SK-N-SH (cell line): ENCODE measurements around the gene RND3. TPM values are rescaled to one million over a fixed set of nuclear protein-coding genes. Genes with fewer than 3 reads are reported as not detected.
A peak's percentile ranks its signal among the peaks of the same experiment; 100 is the strongest.

Experiments used
- CTCF ChIA-PET: fragments of 300-600, 350-600 bp; formaldehyde crosslinking; extraction: SDS; loops from one replicate; lab custom pipeline; 2021; lab: Yijun Ruan, JAX
- POLR2A ChIA-PET: fragments of 350-600 bp; sonication (Branson Sonifier 250); formaldehyde crosslinking; extraction: SDS; loops from one replicate; lab custom pipeline; 2020; ENCODE audit warnings: antibody characterized with exemption, inconsistent platforms; lab: Yijun Ruan, JAX
- DNase-seq: peaks from one replicate; pipeline ENCODE4 v3.0.0; 2012
- H2AFZ ChIP-seq: fragments of 200-600 bp; sonication (generic); 2 replicates; pipeline ENCODE4 v1.8.1; 2016; ENCODE audit warnings: antibody characterized with exemption, mild to moderate bottlenecking, low read depth
- H3F3A ChIP-seq: fragments of 200-600 bp; sonication (generic); replicated peaks from 2 replicates; pipeline ENCODE3; 2016; ENCODE audit warnings: antibody characterized with exemption, mild to moderate bottlenecking; ENCODE audit not compliant: insufficient read depth
- H3K27ac ChIP-seq, 2 experiments: fragments of 200-500 bp in 1 of 2; fragments of 200-600 bp in 1 of 2; sonication (Bioruptor generic) in 1 of 2; sonication (generic), shearing (Covaris generic) in 1 of 2; 2 replicates each; pipeline versions ENCODE4 v1.5.1 to v1.6.1; 2014 to 2016; ENCODE audit warnings: low read depth in 2 of 2, inconsistent platforms in 1 of 2, low read length in 1 of 2, mild to moderate bottlenecking in 1 of 2, mixed read lengths in 1 of 2
- H3K27me3 ChIP-seq: fragments of 200-600 bp; sonication (generic), shearing (Covaris generic); 2 replicates; pipeline ENCODE4 v1.6.1; 2016; ENCODE audit warnings: mixed run types; ENCODE audit not compliant: insufficient read depth
- H3K36me3 ChIP-seq, 2 experiments: fragments of 200-500 bp in 1 of 2; fragments of 200-600 bp in 1 of 2; sonication (Bioruptor generic) in 1 of 2; sonication (generic) in 1 of 2; replicated peaks in 1 of 2; 2 replicates each; pipeline versions ENCODE3 to v1.5.1; 2014 to 2016; ENCODE audit warnings: low read length in 1 of 2, mild to moderate bottlenecking in 1 of 2; ENCODE audit not compliant: insufficient read depth in 2 of 2, control insufficient read depth in 1 of 2
- H3K4me1 ChIP-seq, 2 experiments: fragments of 200-500 bp in 1 of 2; fragments of 200-600 bp in 1 of 2; sonication (Bioruptor generic) in 1 of 2; sonication (generic), shearing (Covaris generic) in 1 of 2; 2 replicates each; pipeline versions ENCODE4 v1.5.1 to v1.6.1; 2014 to 2016; ENCODE audit warnings: low read depth in 1 of 2, low read length in 1 of 2, mixed run types in 1 of 2; ENCODE audit not compliant: insufficient read depth in 2 of 2, control insufficient read depth in 1 of 2
- H3K4me2 ChIP-seq: fragments of 200-600 bp; sonication (generic), shearing (Covaris generic); 2 replicates; pipeline ENCODE4 v1.6.1; 2017; ENCODE audit warnings: mixed run types
- H3K4me3 ChIP-seq, 2 experiments: fragments of 200-500 bp in 1 of 2; fragments of 200-600 bp in 1 of 2; sonication (Bioruptor generic) in 1 of 2; sonication (generic), shearing (Covaris generic) in 1 of 2; 2 replicates each; pipeline versions ENCODE4 v1.5.1 to v1.8.1; 2014 to 2016; ENCODE audit warnings: low read depth in 2 of 2, inconsistent platforms in 1 of 2, low read length in 1 of 2, mild to moderate bottlenecking in 1 of 2, mixed read lengths in 1 of 2, moderate library complexity in 1 of 2
- H3K79me2 ChIP-seq: fragments of 200-600 bp; sonication (generic); 2 replicates; pipeline ENCODE4 v1.8.1; 2017; ENCODE audit warnings: mild to moderate bottlenecking; ENCODE audit not compliant: insufficient read depth
- H3K9ac ChIP-seq: fragments of 200-600 bp; sonication (generic); 2 replicates; pipeline ENCODE4 v1.6.1; 2017; ENCODE audit warnings: mixed run types
- H3K9me2 ChIP-seq: fragments of 200-600 bp; sonication (generic); 2 replicates; pipeline ENCODE4 v1.6.1; 2017; ENCODE audit warnings: mixed run types
- H3K9me3 ChIP-seq: fragments of 200-600 bp; sonication (generic); 2 replicates; pipeline ENCODE4 v1.6.1; 2017; ENCODE audit warnings: mixed run types, mild to moderate bottlenecking, moderate library complexity
- H4K20me1 ChIP-seq: fragments of 200-600 bp; sonication (generic); 2 replicates; pipeline ENCODE4 v1.6.1; 2017; ENCODE audit warnings: mild to moderate bottlenecking, mixed run types; ENCODE audit not compliant: insufficient read depth
- CHD2 ChIP-seq: fragments of 150-350 bp; IDR thresholded peaks from 2 replicates; pipeline ENCODE4 v1.6.1; 2018; ENCODE audit warnings: low read length; ENCODE audit not compliant: partially characterized antibody
- ELF1 ChIP-seq: IDR thresholded peaks from 2 replicates; pipeline ENCODE4 v1.4.0; 2012
- EZH2phosphoT487 ChIP-seq: fragments of 200-600 bp; sonication (generic); IDR thresholded peaks from 2 replicates; pipeline ENCODE4 v1.6.1; 2017; ENCODE audit warnings: low read depth, mixed run types, mild to moderate bottlenecking, antibody characterized with exemption, moderate library complexity, borderline replicate concordance
- FOSL2 ChIP-seq: IDR thresholded peaks from 2 replicates; pipeline ENCODE4 v1.4.0; 2012; ENCODE audit warnings: low read depth, mild to moderate bottlenecking, moderate library complexity, borderline replicate concordance
- FOXJ3 ChIP-seq: sonication (generic); formaldehyde crosslinking; IDR thresholded peaks from 2 replicates; pipeline ENCODE4 v1.5.1; 2020; ENCODE audit warnings: mild to moderate bottlenecking, missing genetic modification reagents
- FOXM1 ChIP-seq: IDR thresholded peaks from 2 replicates; pipeline ENCODE4 v1.4.0; 2012; ENCODE audit warnings: low read depth, mild to moderate bottlenecking
- GATA2 ChIP-seq: sonication (generic); formaldehyde crosslinking; IDR thresholded peaks from 2 replicates; pipeline ENCODE4 v1.5.0; 2020; ENCODE audit warnings: mild to moderate bottlenecking, missing genetic modification reagents
- JUND ChIP-seq: IDR thresholded peaks from 2 replicates; pipeline ENCODE4 v1.4.0; 2012
- NFIC ChIP-seq: IDR thresholded peaks from 2 replicates; pipeline ENCODE4 v1.4.0; 2012; ENCODE audit warnings: borderline replicate concordance
- NRF1 ChIP-seq: IDR thresholded peaks from 2 replicates; pipeline ENCODE4 v1.6.1; 2012; ENCODE audit warnings: low read depth, mild to moderate bottlenecking, low read length
- PBX3 ChIP-seq: IDR thresholded peaks from 2 replicates; pipeline ENCODE4; 2012
- POLR2AphosphoS5 ChIP-seq: IDR thresholded peaks from 2 replicates; pipeline ENCODE4 v1.6.1; 2012; ENCODE audit warnings: low read depth, low read length
- RCOR1 ChIP-seq: fragments of 150-350 bp; IDR thresholded peaks from 2 replicates; pipeline ENCODE4 v1.6.1; 2017; ENCODE audit warnings: antibody characterized with exemption, low read length
- RXRA ChIP-seq: IDR thresholded peaks from 2 replicates; pipeline ENCODE4 v1.4.0; 2012; ENCODE audit warnings: low read depth, mild to moderate bottlenecking, borderline replicate concordance
- SIN3A ChIP-seq: IDR thresholded peaks from 2 replicates; pipeline ENCODE4 v1.6.1; 2012; ENCODE audit warnings: low read depth, mild to moderate bottlenecking, low read length, moderate library complexity, borderline replicate concordance
- TCF12 ChIP-seq: IDR thresholded peaks from 2 replicates; pipeline ENCODE4 v1.4.0; 2012
- TEAD4 ChIP-seq: IDR thresholded peaks from 2 replicates; pipeline ENCODE4 v1.4.0; 2012; ENCODE audit warnings: mild to moderate bottlenecking, borderline replicate concordance; ENCODE audit not compliant: insufficient read depth
- USF1 ChIP-seq: IDR thresholded peaks from 2 replicates; pipeline ENCODE4 v1.4.0; 2012; ENCODE audit warnings: low read depth, borderline replicate concordance
- WGBS: methylation state at CpG from one replicate; pipeline ENCODE4 v1.1.6; 2017; ENCODE audit warnings: low lambda C conversion rate; 5-methylcytosine and 5-hydroxymethylcytosine counted together
- polyA plus RNA-seq, 3 experiments: library from polyadenylated mRNA; depleted of rRNA; stranded (reverse); fragments of >200 nt; gene quantifications; 2 replicates each; pipeline ENCODE4 v1.2.3, GENCODE V29; 2012
- TF ChIP-seq, protein P1 (sequence below): IDR thresholded peaks from 2 replicates; pipeline ENCODE4 v1.4.0; 2012; ENCODE audit warnings: low read depth, borderline replicate concordance
- TF ChIP-seq, protein P2 (sequence below): fragments of 150-350 bp; IDR thresholded peaks from 2 replicates; pipeline ENCODE4 v1.6.1; 2016; ENCODE audit warnings: mild to moderate bottlenecking, low read depth, low read length

RND3 gene
- polyA plus RNA-seq, 1 of the 3 experiments (the other 2 are of a cell fraction) = 49.7 TPM

- TF ChIP-seq, protein P1, sequence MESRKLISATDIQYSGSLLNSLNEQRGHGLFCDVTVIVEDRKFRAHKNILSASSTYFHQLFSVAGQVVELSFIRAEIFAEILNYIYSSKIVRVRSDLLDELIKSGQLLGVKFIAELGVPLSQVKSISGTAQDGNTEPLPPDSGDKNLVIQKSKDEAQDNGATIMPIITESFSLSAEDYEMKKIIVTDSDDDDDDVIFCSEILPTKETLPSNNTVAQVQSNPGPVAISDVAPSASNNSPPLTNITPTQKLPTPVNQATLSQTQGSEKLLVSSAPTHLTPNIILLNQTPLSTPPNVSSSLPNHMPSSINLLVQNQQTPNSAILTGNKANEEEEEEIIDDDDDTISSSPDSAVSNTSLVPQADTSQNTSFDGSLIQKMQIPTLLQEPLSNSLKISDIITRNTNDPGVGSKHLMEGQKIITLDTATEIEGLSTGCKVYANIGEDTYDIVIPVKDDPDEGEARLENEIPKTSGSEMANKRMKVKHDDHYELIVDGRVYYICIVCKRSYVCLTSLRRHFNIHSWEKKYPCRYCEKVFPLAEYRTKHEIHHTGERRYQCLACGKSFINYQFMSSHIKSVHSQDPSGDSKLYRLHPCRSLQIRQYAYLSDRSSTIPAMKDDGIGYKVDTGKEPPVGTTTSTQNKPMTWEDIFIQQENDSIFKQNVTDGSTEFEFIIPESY = no peak
- TF ChIP-seq GATA2 (CRISPR knock-in tag) = no peak
- TF ChIP-seq RCOR1 = peak; percentile 62; the same call in 1 of the 2 replicates
- no peak for TF ChIP-seq ELF1
- TF ChIP-seq USF1 = no peak
- no peak for TF ChIP-seq EZH2phosphoT487
- TF ChIP-seq, protein P2, sequence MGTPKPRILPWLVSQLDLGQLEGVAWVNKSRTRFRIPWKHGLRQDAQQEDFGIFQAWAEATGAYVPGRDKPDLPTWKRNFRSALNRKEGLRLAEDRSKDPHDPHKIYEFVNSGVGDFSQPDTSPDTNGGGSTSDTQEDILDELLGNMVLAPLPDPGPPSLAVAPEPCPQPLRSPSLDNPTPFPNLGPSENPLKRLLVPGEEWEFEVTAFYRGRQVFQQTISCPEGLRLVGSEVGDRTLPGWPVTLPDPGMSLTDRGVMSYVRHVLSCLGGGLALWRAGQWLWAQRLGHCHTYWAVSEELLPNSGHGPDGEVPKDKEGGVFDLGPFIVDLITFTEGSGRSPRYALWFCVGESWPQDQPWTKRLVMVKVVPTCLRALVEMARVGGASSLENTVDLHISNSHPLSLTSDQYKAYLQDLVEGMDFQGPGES = no peak
- TF ChIP-seq FOSL2 = no peak
Observed at GRCh38 chr2:150487537-150488429, at the start of gene RND3 (continued).

GRCh38 chr2:150535176-150535575, 47.7 kb upstream of the RND3 start:
- peaks cover 7 to 25% of the 10 kb centered on the region in 2 experiments for H3K4me1 ChIP-seq
- 91% methylated on average over 1 of the region's 1 CpG for WGBS
- CTCF ChIA-PET = no interaction called here
- TF ChIP-seq, protein P1 = no peak
- no peak for TF ChIP-seq PBX3
- no peak for TF ChIP-seq ELF1
- no peak for TF ChIP-seq RCOR1
- TF ChIP-seq FOXJ3 (CRISPR knock-in tag) = no peak
- no peak for TF ChIP-seq JUND
- TF ChIP-seq NRF1 = no peak
- no peak for TF ChIP-seq RXRA
- TF ChIP-seq CHD2 = no peak
- TF ChIP-seq POLR2AphosphoS5 = no peak
- TF ChIP-seq NFIC = no peak
- no peak for TF ChIP-seq FOXM1
- no peak for TF ChIP-seq TCF12
- TF ChIP-seq, protein P2 = no peak
- no peak for TF ChIP-seq TEAD4
- TF ChIP-seq SIN3A = no peak

More at GRCh38 chr2:150535176-150535575, 47.7 kb upstream of the RND3 start:
- Histone ChIP-seq H3K9me2 (no peaks in the 10 kb centered on the region), H3K36me3 (no peaks in the 10 kb centered on the region), H3F3A (peaks cover 22% of the 10 kb centered on the region), H3K4me3 (no peak overlapping the region), H3K79me2 (no peaks in the 10 kb centered on the region), H3K9ac (no peak overlapping the region), H2AFZ (no peak overlapping the region), H3K27me3 (no peaks in the 10 kb centered on the region), H4K20me1 (no peaks in the 10 kb centered on the region), H3K9me3 (no peaks in the 10 kb centered on the region), H3K4me2 (no peak overlapping the region), H3K27ac (no peak overlapping the region)
- DNase-seq = no peak
- POLR2A ChIA-PET = no interaction called here
